ENCODE data around the gene NCR3LG1.

The NCR3LG1 gene

GRCh38 chr11:17366495-17366894 lies 14.9 kb downstream of the NCR3LG1 start:
- no peak overlapping the region for H3K9ac ChIP-seq (ENCODE audit: low read depth, low read length)
- H3K4me1 ChIP-seq (ENCODE audit: insufficient read depth, low read length), result no peaks in the 10 kb centered on the region
- TF ChIP-seq CTCF (IDR thresholded peaks at IDR 0.05; ENCODE audit: borderline replicate concordance, extremely low read depth, low read length, poor library complexity, severe bottlenecking) (no peak), EZH2 (IDR thresholded peaks at IDR 0.05; ENCODE audit: borderline replicate concordance, low read depth, low read length, severe bottlenecking) (no peak)
- no peak overlapping the region for H3K4me2 ChIP-seq (ENCODE audit: insufficient read depth, low read length)
- H3K4me3 ChIP-seq (ENCODE audit: low read depth in 1 of 2, low read length in 2 of 2), result no peak overlapping the region
- no peaks in the 10 kb centered on the region for H3K79me2 ChIP-seq (ENCODE audit: insufficient read depth, low read length)
- peaks cover 42% of the 10 kb centered on the region for H3K9me3 ChIP-seq (ENCODE audit: insufficient read depth, low read length, severe bottlenecking)
- H4K20me1 ChIP-seq (ENCODE audit: insufficient read depth, low read length), result no peaks in the 10 kb centered on the region
- H3K27ac ChIP-seq (ENCODE audit: low read length), result no peak overlapping the region
- H3K36me3 ChIP-seq (ENCODE audit: insufficient read depth, low read length), result peaks cover 56% of the 10 kb centered on the region
- ATAC-seq (ENCODE audit: insufficient read depth, low read depth) (no peak), DNase-seq (no peak)
- H3K27me3 ChIP-seq (ENCODE audit: insufficient read depth, low read length, poor library complexity), result no peaks in the 10 kb centered on the region
- no peak overlapping the region for H2AFZ ChIP-seq (ENCODE audit: low read depth, low read length)

GRCh38 chr11:17368551-17368950 lies 17.0 kb downstream of the NCR3LG1 start:
- Histone ChIP-seq H4K20me1 (ENCODE audit: insufficient read depth, low read length) (no peaks in the 10 kb centered on the region), H3K79me2 (ENCODE audit: insufficient read depth, low read length) (no peaks in the 10 kb centered on the region), H3K4me1 (ENCODE audit: insufficient read depth, low read length) (no peaks in the 10 kb centered on the region), H3K4me3 (ENCODE audit: low read depth in 1 of 2, low read length in 2 of 2) (no peak overlapping the region), H3K27me3 (ENCODE audit: insufficient read depth, low read length, poor library complexity) (no peaks in the 10 kb centered on the region), H3K4me2 (ENCODE audit: insufficient read depth, low read length) (no peak overlapping the region), H3K9ac (ENCODE audit: low read depth, low read length) (no peak overlapping the region), H3K36me3 (ENCODE audit: insufficient read depth, low read length) (peaks cover 76% of the 10 kb centered on the region), H3K9me3 (ENCODE audit: insufficient read depth, low read length, severe bottlenecking) (peaks cover 62% of the 10 kb centered on the region), H3K27ac (ENCODE audit: low read length) (no peak overlapping the region), H2AFZ (ENCODE audit: low read depth, low read length) (no peak overlapping the region)
- DNase-seq (no peak), ATAC-seq (ENCODE audit: insufficient read depth, low read depth) (peak; percentile 58)
- TF ChIP-seq EZH2 (IDR thresholded peaks at IDR 0.05; ENCODE audit: borderline replicate concordance, low read depth, low read length, severe bottlenecking), result no peak
- no peak for TF ChIP-seq CTCF (IDR thresholded peaks at IDR 0.05; ENCODE audit: borderline replicate concordance, extremely low read depth, low read length, poor library complexity, severe bottlenecking)

GRCh38 chr11:17369094-17369493 lies 17.5 kb downstream of the NCR3LG1 start:
- H3K27ac ChIP-seq (ENCODE audit: low read length), result no peak overlapping the region
- ATAC-seq (ENCODE audit: insufficient read depth, low read depth), result no peak

More at GRCh38 chr11:17369094-17369493, 17.5 kb downstream of the NCR3LG1 start:
- H3K9me3 ChIP-seq (ENCODE audit: insufficient read depth, low read length, severe bottlenecking), result peaks cover 68% of the 10 kb centered on the region
- H3K27me3 ChIP-seq (ENCODE audit: insufficient read depth, low read length, poor library complexity), result no peaks in the 10 kb centered on the region
- no peak overlapping the region for H2AFZ ChIP-seq (ENCODE audit: low read depth, low read length)
- no peaks in the 10 kb centered on the region for H4K20me1 ChIP-seq (ENCODE audit: insufficient read depth, low read length)
- H3K79me2 ChIP-seq (ENCODE audit: insufficient read depth, low read length), result no peaks in the 10 kb centered on the region
- no peak overlapping the region for H3K4me2 ChIP-seq (ENCODE audit: insufficient read depth, low read length)
- no peak overlapping the region for H3K4me3 ChIP-seq (ENCODE audit: low read depth in 1 of 2, low read length in 2 of 2)
- H3K36me3 ChIP-seq (ENCODE audit: insufficient read depth, low read length), result peaks cover 82% of the 10 kb centered on the region
- DNase-seq, result no peak
- H3K4me1 ChIP-seq (ENCODE audit: insufficient read depth, low read length), result no peaks in the 10 kb centered on the region
- TF ChIP-seq EZH2 (IDR thresholded peaks at IDR 0.05; ENCODE audit: borderline replicate concordance, low read depth, low read length, severe bottlenecking) (no peak), CTCF (IDR thresholded peaks at IDR 0.05; ENCODE audit: borderline replicate concordance, extremely low read depth, low read length, poor library complexity, severe bottlenecking) (no peak)
- no peak overlapping the region for H3K9ac ChIP-seq (ENCODE audit: low read depth, low read length)

All from DND-41 (cell line).